ENCODE results near the gene PCED1A.
"Not testable (repeated sequence)": the region's sequence is repeated elsewhere in the genome, so short reads cannot be mapped to it uniquely, and the experiment has no call there.

Gene PCED1A

DNA sequence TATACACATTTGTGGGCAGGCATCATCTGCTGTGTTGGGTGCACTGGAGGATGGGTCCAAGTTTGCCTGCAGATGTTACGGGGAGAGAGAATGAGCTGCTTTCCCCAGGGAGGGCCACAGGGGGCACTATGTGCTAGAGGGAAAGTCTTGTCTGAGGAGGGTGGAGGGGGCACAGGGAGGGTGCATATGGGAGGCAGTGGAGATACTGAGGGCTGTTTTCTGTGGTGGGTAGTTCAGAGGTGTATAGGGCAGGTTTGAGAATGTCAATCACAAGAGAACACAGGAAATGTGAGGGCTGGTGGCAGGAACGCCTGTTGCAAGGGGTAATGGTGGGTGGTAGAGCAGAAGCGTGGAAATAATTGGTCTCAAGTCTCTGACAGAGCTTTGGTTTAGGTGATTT, 25.2 kb upstream of the PCED1A start:
- no peak for DNase-seq (ENCODE audit: low read depth)

DNA sequence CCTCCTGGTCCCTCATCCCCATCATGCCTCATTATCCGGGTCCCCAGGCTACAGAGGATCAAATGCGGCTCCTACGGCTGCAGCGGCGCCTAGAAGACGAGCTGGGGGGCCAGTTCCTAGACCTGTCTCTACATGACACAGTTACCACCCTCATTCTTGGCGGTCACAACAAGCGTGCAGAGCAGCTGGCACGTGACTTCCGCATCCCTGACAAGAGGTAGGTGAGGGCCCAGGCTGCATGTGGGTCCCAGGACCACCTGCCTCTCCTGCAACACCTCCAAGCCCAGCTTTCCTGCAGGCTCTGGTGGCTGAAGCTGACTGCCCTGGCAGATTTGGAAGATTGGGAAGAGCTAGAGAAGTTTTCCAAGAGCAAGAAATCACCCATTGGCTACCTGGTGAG, 24.6 kb upstream of the PCED1A start:
- no peak for DNase-seq (ENCODE audit: low read depth)

DNA sequence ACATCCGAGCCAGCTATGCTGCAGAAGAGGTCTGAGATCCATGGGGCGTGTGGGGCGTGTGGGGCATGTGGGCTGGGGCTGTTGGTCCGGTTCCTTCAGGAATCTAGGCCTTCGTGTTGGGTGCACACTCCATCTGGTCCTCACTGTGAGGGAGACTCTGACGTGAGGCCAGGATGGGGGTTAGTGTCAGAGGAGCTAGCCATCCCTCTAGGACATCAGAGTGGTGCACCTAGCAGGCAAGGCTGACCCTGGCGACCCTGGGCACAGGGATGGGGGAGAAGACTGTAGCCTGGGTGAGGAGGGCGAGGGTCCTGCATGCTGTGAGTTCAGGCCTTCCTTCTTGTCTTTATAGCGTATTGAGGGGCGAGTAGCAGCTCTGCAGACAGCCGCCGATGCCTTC, 24.2 kb upstream of the PCED1A start:
- no peak for DNase-seq (ENCODE audit: low read depth)

DNA sequence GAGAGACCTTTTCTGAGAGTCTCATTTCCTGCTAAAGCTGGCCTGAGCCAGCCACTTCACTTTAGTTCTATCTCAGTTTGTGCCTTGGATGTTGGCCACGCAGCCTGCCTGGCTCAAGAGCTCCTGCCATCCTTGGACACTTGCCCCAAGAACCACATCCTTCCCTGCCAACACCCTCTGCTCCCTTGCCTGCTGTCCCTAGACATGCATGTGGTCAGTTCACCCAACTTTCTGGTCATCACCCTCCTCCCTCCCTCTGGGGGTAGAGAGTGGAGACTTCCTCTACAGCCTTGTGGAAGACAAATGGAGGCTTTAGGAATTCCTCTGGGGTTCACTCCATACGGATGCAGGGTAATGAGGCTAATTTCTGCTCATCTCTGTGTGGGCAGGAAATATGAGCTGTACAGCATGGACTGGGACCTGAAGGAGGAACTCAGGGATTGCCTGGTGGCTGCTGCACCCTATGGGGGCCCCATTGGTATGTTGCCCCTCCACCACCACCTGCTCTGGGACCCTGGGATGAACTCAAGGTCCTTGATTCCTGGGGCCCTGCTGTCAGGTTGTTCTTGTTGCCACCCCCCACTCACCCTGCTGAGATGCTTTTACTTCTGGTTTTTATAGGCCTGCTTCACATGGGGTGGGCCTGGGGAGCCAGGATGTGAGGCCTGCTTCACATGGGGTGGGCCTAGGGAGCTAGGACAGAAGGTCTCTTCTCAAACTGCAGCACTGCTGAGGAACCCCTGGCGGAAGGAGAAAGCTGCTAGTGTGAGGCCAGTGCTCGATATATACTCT, 19.1 kb upstream of the PCED1A start:
- peak; percentile 96 for DNase-seq (ENCODE audit: low read depth)

DNA sequence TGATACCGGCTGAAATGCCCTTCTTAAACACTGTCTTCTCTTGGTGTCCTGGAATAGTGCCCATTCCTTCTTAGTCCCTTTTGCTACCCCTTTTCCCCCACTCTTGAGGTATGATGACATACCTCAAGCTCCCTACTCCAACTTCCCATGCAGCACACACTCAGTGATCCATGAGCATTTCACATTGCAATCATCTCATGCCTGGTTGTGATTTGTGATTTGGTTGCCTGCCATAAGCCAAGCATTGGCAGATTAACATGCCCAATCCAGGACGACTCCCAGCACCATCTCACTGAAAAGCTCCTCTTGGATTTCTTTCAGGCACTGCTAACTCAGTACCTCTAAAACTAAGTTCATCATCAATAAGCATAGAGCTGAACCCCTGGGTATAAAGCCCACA, 18.1 kb upstream of the PCED1A start:
- DNase-seq (ENCODE audit: low read depth), result peak; percentile 74

DNA sequence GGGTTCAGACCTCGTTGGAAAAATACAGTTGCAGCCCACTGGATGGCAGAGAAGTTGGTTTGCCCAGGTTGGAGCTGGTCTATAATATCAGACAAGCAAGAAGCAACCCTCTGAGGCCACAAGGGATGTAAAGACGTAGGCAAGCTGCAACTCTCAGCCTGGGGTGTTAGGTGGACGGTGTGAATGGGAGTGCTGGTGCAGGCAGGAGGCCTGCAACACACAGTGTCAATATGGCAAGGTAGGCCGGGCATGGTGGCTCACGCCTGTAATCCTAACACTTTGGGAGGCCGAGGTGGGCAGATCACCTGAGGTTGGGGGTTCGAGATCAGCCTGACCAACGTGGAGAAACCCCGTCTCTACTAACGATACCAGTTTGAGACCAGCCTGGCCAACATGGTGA, 10.6 kb upstream of the PCED1A start:
- no peak for DNase-seq (ENCODE audit: low read depth)

DNA sequence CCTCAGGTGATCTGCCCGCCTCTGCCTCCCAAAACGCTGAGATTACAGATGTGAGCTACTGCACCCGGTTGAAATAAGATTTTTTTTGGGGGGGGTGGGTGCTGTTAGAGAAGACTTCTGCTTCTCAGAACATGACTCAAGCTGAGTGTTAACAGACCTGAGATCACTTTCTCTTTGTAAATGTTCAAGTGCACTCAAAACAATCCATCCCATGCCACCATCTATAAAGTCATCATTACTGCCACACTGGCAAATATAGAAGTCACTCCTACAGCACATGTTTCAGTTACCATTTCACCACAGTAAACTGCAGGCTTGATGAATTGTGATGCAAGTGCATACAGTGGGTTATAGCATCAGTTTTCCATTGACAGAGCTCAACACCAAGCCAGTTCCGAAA, 9.1 kb upstream of the PCED1A start:
- DNase-seq (ENCODE audit: low read depth), result no peak

DNA sequence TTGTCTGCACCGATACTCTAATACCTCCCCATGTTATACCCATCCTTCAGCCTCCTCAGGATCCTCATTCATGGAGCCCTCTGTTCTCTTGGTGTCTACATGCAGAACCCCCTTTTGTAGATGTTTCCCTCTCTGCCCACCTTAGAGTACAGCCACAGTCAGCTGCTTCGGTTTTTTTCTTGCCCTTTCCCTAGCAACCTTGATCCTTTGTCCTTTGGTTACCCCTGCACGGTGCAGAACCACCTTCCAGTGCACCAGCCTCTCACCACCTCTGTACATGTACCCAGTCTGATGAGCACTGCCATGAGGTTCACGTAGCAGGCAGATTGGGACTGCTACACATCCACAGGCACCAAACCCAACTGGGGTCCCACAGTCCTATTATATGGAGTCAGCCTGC, 7.3 kb upstream of the PCED1A start:
- DNase-seq (ENCODE audit: low read depth), result no peak

DNA sequence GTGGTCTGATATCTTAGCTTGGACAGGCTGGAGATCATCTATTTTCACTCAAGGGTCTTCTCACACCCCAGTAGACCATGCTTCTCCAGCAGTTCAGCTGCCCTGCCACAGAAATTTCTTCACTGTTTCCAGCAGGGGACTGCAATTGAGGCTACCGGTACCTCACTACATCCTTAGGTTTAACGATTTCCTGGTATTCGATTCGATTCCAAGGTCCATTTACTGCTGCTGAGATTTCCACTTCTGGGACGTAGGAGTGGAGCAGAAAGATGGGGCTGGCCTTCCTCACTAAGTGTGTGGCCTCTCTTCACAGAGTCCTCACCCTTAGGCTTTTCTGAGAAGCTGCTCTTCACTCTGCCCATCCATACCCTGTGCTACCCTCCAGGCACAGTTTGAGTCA, 6.2 kb upstream of the PCED1A start:
- DNase-seq (ENCODE audit: low read depth), result no peak

DNA sequence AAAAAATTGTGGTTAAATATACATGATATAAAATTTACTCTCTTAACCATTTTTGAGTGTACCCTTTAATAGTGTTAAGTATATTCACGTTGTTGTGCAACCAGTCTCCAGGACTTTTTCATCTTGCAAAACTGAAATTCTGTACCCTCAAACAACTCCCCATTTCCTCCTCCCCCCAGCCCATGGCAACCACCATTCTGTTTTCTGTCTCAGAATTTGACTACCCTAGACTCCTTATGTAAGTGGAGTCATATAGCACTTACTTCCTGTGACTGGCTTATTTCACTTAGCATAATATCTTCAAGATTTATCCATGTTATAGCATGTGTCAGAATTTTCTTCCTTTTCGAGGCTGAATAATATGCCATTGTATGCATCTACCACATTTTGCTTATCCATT, 5.2 kb upstream of the PCED1A start:
- DNase-seq (ENCODE audit: low read depth), result no peak

DNA sequence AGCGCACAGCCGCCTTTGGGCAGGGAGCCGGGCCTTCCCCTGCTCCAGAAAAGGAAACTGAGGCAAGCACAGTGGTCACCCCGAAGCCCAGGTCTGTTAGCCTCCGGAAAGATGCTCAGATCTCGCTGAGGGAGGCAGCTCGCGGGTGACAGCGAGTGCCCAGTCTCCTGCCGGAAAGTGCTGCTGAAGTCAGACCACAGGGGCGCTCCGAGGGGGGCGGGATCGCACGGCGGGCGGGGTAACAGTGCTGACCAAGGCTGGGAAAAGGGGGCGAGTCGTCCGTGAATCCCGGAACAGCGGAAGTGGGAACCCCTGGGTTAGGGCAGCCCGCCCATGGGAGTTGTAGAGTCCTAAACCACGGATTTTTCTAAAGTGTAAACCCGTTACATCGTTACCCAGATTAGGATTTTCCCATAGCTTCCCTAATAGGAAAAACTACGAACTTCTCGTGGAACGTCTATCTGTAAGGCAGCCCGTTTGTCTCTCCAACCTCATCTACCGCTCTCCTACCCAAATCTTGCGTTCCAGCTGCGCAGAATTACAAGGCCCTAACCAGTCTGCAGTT, 594 bp upstream of the PCED1A start:
- peak; percentile 75 for DNase-seq (ENCODE audit: low read depth)

DNA sequence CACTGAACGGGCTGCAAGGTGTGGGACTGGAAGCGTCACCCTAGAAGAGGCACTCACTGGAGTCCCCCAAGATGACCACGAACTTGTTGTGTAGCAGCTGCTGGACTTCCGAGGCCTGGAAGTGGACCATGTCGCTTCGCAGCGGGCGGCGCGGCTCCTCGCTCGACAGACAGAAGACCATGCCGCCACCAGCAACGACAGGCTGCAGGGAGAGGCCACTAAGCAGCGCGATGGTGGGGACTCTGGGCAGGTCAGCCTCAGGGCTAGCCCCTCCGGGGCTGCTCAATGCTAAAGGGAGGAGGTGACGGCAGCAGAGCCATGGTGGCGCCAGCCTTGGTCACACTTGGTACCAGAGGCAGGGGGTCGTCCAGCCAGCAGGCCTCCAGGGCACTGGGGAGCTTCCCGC, 720 bp downstream of the PCED1A start:
- no peak for DNase-seq (ENCODE audit: low read depth)

DNA sequence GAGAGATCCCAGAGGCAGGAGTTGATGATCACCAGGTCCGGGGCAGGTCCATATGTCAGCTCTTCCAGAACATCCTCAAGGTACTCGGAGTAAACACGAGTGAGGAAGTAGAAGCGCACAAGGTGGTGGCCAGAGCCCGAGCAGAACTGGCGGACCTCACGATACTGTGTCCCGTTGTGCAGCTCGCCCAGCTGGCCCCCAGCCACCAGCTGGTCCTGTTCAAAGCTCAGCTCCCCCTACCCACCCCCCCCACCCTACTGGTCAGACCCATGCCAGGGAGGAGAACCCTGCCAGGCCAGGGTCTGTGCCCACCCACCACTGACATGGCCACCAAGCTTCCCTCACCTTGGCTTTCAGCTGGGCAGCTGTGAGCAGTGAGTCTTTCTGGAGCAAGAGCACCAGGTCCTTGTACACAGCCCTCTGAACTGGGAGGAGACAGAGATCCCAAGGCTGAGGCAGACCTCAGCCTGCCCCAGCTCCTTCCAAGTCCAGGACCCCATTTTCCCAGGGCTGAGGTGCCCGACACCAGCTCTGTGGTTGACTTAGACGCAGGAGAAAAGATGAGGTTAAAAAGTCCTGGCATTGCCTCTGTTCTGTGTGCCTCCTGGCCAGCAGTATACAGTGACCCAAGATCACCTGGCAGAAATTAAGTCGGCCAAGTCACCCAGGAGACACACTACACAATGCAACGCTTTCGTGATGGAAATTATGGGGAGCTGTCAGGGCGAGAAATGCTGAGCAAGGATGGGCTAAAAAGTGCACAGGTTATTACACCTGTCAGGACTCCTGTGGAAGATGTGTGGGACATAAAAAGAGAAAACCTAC, 1.4 kb downstream of the PCED1A start:
- DNase-seq (ENCODE audit: low read depth), result no peak

DNA sequence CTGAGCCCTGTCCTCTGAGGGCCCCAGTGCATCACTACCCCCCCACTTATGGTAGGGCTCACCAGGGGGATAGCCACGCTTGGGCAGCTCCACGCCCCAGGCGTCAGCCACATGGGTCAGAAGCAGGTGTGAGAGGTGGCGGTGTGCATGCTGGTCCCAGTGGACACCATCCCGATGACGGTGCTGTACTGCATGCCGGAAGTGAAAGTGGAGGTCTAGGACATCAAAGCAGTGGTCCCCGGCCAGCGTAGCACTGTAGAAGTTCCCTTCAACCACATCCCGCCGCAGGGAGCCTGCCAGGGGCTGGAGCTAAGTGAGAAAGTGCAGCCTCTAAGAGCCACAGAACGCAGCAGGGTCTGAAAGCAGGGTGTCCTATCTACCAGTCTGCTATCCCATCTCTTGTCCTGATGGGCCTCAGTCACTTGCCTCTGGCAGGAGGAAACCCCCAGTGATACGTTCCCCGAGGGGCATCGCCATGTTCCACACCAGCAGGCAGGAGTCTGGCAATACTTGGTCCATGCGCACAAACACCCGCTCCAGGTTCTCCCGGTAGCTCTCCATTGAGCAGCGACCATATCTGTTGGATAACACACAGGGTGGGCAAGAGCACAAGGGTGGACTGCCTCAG, 2.2 kb downstream of the PCED1A start:
- no peak for DNase-seq (ENCODE audit: low read depth)

DNA sequence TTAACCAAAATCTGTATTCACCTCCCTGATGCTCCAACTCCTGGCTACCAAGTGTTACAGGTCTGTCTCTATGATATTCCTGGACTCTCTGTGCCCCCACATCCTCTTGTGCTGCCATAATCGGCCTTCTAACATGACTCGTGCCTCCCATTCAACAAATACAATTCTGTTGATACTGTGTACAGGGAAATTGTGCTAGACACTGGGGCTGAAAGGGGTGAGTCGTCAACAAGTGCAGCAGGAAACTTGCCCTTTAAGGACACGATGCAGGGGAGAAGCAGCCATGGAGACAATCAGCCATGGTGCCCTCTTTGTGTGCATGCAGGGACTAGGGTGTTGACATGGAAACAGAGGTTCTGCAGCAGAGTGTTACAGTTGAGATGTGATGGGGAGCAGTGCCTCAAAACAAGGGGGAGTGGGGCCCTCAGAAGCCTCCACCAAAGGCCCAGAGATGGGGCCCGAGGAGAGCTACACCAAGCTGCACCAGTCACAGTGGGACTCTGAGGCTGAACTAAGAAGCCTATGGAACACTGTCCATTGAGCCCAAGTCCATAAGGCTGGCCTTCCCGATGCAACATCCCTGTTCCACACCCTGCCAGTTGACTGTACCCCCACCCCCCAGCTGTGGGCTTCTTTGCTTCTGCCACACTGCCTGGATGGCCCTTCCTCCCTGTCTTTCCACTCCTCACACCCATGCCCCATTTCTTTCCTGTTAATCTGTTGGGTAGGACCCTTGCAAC, 3.1 kb downstream of the PCED1A start:
- no peak for DNase-seq (ENCODE audit: low read depth)

DNA sequence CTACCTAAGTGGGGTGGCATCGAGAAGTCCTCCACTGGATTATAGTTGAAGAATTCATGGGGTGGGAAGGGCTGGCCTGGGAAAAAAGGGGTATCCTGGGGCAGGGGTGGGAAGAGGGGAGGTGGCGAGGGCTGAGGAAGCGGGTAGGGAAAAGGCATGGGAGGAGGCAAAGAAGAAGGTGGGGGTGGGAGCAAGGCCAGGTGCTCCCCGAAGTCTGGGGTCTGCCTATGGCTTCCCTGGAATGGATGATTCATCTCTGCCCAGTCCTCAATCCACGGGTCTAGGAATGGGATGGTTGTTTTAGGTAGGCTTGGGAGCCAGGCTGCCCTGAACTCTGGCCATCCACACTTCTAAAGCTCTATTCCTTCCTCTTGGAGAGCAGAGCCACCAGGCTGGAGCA, 4.4 kb downstream of the PCED1A start:
- DNase-seq (ENCODE audit: low read depth), result no peak

DNA sequence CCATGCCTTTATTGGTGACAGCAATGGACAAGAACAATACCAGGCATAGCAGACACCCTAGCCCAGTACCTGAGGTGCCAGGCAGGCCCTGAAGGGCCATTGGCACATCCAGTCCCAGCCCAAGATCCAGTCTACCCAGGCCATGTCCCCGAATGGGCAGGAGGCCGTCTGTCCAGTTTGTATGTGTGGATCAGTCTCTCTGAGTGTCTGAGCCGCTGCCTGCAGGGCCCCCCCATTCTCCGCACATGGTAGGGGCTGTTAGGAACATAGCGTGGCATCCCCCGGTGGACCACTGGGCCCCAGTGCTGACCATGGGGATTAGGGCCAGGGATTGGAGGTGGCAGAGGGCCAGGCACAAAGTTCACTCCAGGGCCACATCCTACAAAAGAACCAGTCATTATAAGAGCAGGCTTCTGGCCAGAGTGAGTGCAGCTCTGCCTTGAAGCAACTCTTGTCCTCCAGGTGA, 5.1 kb downstream of the PCED1A start:
- no peak for DNase-seq (ENCODE audit: low read depth)

DNA sequence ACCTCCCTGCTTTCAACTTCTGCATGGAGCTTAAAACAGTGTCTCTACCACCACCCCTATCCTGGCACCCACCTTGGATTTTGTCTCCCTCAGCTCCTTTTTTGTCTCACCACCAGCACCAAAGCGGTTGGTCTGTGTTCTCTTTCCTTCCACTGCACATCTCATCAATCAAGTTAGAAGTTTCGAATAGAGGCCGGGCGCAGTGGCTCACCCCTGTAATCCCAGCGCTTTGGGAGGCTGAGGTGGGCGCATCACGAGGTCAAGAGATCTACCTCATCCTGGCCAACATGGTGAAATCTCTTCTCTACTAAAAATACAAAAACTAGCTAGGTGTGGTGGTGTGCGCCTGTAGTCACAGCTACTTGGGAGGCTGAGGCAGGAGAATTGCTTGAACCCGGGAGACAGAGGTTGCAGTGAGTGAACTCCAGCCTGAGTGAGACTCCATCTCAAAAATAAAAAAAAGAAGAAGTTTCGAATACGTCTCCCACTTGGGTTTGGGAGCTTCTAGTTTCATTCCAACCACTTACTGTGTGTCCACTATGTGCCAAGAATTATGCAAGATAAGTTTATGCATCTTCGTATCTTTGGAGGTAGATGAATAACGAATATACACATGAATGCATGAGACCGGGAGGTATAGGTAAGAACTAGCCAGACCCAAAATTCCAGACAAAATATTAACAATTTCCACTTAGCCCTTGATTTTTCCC, 5.9 kb downstream of the PCED1A start:
- DNase-seq (ENCODE audit: low read depth), result no peak

DNA sequence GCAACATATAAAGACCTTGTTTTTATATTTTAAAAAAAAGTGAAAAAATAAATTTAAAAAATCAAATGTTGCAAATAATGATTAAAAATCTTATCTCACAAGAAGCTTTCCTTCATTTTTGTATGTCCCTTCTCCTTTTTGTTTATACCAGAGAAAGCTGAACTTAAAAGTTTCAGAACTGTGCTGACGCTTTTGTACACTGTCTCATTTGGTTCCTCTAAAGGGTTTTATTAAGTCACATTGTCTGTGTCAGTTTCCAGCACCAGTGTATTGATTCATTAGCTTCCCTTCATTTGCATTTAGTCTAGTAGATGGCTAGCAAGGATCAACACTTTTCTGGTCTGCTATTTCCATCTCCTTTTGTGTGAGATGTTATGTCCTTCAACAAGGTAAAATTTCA, 6.7 kb downstream of the PCED1A start:
- DNase-seq (ENCODE audit: low read depth), result no peak

DNA sequence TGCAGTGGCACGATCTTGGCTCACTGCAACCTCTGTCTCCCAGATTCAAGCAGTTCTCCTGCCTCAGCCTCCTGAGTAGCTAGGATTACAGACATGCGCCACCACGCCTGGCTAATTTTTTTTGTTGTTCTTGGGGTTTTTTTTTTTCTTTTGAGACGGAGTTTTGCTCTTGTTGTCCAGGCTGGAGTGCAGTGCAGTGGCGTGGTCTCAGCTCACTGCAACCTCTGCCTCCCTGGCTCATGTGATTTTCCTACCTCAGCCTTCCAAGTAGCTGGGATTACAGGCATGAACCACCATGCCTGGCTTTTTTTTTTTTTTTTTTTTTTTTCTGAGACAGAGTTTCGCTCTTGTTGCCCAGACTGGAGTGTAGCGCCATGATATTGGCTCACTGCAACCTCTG, 9.2 kb downstream of the PCED1A start:
- not testable (repeated sequence) for DNase-seq (ENCODE audit: low read depth)

DNA sequence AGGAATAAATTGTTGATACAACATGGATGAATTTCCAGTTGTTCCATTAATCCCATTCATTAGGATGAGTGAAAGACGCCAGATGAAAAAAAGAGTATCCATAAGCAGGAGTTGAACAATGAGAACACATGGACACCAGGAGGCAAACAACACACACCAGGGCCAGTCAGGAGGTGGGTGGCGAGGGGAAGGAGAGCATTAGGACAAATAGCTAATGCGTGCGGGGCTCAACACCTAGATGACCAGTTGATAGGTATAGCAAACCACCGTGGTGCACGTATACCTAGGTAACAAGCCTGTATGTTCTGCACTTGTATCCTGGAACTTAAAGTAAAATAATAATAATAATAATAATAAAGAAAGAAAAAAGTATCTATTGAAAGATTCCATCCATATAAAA, 11.1 kb downstream of the PCED1A start:
- no peak for DNase-seq (ENCODE audit: low read depth)
